C4-2B (cell line): ENCODE data around the gene DBF4B.

Experiments used
- H3K27ac ChIP-seq: fragments of 450-650 bp; 2 replicates; pipeline ENCODE4 v1.5.1; 2017
- ZFX ChIP-seq: fragments of 450-650 bp; IDR thresholded peaks from 2 replicates; pipeline ENCODE4 v1.6.1; 2017
- TF ChIP-seq, protein P1 (sequence below): fragments of 450-650 bp; conservative IDR thresholded peaks from 2 replicates; pipeline ENCODE4 v1.5.1; 2017; ENCODE audit warnings: mild to moderate bottlenecking

The DBF4B gene

DNA sequence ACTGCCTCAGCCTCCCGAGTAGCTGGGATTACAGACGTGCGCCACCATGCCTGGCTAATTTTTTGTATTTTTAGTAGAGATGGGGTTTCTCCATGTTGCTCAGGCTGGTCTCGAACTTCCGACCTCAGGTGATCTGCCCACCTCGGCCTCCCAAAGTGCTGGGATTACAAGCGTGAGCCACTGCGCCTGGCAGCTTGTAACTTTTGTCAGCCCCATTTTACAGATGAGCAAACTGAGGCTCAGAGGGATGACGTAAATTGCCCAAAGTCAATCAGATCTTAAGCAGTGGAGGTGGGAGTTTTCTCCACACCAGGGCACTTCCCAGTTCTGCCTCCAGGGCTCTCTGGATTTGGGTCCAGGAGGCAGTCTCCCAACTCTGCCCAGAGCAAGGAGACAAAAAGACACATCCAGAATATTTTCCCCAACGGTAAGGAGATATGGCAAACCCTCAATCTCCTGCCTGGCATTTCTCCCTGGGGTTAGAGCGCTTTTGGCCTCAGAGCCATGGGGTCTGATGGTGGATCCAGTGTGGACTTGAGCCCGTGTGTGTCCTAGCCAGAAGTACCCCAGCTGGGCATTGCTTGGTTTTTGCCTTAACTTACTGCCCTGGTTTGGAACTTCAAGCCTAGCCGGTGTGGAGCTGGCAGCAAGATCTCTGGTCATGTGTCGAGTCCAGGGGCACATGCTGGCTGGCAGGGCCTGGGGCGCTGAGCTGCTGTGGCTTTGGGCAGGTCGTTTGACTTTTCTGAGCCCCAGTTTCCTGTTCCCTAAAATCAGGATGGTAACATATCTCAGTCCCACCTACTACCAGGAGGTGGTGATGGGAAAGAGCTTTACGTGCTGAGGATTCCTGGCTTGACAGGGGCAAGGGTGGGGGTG lies 53.7 kb downstream of the DBF4B start:
- H3K27ac ChIP-seq, result no peak overlapping the region
- no peak for TF ChIP-seq ZFX
- TF ChIP-seq, protein P1, sequence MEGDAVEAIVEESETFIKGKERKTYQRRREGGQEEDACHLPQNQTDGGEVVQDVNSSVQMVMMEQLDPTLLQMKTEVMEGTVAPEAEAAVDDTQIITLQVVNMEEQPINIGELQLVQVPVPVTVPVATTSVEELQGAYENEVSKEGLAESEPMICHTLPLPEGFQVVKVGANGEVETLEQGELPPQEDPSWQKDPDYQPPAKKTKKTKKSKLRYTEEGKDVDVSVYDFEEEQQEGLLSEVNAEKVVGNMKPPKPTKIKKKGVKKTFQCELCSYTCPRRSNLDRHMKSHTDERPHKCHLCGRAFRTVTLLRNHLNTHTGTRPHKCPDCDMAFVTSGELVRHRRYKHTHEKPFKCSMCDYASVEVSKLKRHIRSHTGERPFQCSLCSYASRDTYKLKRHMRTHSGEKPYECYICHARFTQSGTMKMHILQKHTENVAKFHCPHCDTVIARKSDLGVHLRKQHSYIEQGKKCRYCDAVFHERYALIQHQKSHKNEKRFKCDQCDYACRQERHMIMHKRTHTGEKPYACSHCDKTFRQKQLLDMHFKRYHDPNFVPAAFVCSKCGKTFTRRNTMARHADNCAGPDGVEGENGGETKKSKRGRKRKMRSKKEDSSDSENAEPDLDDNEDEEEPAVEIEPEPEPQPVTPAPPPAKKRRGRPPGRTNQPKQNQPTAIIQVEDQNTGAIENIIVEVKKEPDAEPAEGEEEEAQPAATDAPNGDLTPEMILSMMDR, result no peak

DNA sequence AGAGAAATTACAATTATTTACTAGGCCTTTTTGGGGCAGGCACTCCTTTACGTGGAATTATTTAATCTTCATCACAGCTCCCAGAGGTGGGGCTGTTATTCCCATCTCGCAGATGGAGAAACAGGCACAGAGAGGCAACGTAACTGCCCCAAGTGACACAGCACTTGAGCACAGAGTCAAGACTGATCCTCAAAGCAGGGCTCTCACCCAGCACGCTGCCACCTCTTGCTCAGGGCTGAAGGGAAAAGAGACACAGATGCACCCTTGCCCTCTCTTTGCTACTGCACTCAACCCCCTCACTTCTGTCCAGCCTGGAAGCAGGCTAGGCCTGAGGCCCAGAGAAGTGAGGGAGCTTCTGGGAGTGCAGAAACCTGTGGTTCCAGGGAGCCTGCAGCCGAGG lies 54.7 kb downstream of the DBF4B start:
- TF ChIP-seq, protein P1, result no peak
- no peak for TF ChIP-seq ZFX
- H3K27ac ChIP-seq, result no peak overlapping the region

DNA sequence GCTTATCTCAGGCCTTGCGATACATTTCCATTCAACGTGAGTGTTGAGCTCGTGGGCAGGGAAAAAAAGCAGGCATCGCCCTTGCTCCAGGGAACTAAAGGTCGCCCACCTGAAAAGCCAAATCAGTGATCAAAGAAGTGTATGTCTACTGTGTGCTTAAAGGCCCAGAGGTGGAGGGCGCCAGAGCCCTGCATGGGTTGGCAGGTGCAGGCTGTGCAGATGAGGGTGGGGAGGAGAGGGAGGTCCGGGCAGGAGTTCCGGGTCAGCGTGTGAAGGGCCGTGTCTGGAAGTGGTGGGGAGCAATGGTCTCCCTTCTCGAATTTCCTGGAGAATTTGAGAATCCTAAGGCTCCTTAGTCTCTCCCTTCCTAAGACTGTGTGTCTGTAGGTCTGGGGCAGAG lies 57.5 kb downstream of the DBF4B start:
- H3K27ac ChIP-seq, result no peak overlapping the region

DNA sequence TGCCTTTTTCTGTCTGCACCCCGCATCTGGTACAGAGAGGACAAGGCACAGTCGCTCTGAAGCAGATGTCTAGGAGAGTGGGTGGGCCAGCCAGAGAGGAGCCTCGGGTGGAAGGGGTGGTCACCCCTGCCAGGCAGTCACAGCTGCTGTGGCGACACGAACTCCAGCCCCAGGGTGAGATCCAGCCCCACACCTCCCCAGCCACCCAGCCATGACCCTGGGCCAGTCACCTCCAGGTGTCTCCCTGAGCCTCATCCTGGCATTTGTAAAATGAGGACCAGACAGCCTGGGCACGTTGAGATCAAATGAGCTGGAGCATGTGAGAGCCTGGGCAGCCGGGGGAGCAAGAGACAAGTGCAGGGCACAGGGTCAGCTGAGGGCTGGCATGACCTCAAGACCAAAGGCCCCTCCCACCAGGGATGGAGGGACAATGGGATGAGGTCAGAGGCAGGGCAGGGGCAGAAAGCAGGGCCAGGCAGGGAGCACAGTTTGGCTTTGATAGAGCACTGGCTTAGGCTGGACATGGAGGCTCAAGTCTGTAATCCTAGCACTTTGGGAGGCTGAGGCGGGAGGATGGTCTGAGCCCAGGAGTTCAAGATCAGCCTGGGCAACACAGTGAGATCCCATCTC lies 58.1 kb downstream of the DBF4B start:
- TF ChIP-seq, protein P1, result no peak
- TF ChIP-seq ZFX, result no peak
- no peak overlapping the region for H3K27ac ChIP-seq

More for the DNA sequence above, 57.5 kb downstream of the DBF4B start:
- no peak for TF ChIP-seq ZFX
- TF ChIP-seq, protein P1, result no peak

DNA sequence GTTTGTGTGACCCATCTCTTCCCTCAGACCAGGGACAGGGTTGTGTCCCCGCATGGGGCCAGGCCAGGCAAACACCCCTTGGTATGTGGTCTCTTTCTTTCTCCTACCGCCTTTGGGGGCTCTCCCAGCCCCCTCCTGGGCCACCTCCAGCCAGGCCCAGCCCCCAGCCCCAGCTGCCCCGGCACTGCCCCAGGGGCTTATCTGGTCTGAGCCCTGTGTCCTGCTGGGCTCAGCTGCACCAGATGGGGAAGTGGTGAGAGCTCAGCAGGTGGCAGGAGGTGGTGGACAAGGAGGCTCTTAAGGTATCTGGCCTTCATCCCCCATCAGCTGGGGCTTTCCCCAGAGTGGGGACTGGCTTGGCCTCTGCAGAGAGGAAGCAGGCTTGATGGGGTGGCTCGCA lies 59.0 kb downstream of the DBF4B start:
- no peak overlapping the region for H3K27ac ChIP-seq
- TF ChIP-seq, protein P1, result no peak
- TF ChIP-seq ZFX, result no peak

DNA sequence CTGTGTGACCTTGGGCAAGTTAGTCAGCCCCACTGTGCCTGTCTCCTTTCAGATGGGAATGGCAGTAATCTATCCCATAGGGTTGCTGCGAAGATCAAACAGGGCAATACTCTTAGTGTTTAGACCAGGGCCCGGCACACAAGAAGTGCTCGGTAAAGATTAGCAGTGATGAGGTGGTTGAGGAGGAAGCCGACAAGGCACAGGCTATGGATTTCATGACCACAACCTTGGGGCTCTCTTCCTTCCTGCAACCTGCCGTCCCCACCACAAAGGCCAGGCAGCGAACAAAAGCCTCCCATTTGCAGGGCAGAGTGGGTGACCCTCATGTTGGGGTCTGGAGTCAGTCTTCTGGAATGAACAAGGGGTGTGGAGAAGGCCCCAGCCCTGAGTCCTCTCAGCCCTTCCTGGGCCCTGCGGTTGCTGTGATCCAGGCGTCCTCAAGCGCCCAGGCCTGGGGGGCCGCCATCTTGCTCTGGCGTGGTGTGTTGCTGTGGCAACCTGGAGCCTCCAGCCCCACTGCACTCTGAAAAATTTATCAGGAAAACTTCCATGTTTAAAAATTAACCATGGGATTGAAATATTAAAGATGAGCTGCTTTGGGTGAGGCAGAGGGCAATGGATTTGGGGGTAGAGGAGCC lies 60.2 kb downstream of the DBF4B start:
- H3K27ac ChIP-seq, result no peak overlapping the region
- no peak for TF ChIP-seq ZFX
- TF ChIP-seq, protein P1, result no peak

DNA sequence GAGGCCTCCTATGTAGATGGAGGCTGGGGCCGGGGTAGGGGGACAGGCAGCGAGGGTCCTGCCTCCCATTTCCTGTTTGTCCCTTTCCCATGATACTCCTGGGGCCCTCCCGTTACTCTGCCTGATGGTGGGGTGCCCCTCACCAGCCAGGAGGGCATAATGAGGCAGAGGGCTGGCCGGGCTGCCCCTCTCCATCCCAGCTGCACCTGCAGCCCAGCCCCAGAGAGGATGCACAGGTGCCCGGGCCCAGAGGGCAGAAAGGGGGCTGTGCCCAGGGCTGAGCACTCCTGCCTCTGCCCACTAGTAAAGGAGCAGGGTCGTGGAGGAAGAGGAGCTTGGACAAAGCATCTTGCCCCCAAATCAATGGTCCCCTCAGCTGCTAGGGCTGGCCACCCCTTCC lies 60.8 kb downstream of the DBF4B start:
- no peak overlapping the region for H3K27ac ChIP-seq
- TF ChIP-seq, protein P1, result no peak
- no peak for TF ChIP-seq ZFX
